ENCODE measurements around the gene MUC15. TPM values are rescaled to one million over a fixed set of nuclear protein-coding genes. Genes with fewer than 3 reads are reported as not detected.

MUC15 gene
- total RNA-seq, 2 donors from 2014 or later = not detected

DNA sequence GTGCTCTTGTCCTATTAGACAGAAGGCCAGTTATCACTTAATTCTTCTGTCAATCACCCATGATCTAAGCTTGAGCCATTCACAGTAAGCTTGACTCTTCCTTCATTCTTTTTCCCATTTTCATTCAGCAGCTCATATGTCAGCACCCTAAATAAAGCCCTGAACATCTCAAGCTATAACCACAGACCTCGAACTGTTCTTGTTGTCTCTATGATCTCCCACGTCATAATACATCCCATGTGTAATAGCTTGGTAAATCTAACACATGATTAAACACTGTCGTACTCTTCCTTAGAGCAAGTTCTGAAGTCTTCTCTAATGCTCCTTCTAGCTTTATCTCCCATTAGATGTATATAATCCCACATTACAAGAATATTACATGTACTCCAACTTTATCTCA, 14.4 kb downstream of the MUC15 start:
- H3K4me1 ChIP-seq = no peaks in the 10 kb centered on the region
- no peak overlapping the region for H3K27ac ChIP-seq
- no peaks in the 10 kb centered on the region for H3K9me3 ChIP-seq
- no peaks in the 10 kb centered on the region for H3K27me3 ChIP-seq
- no peak for TF ChIP-seq CTCF (IDR thresholded peaks at IDR 0.05)
- no peaks in the 10 kb centered on the region for H3K36me3 ChIP-seq
- no peak overlapping the region for H3K4me3 ChIP-seq
- DNase-seq (ENCODE audit: low spot score) = no peak

GRCh38 chr11:26556582-26556981, 15.5 kb downstream of the MUC15 start:
- no peak for DNase-seq (ENCODE audit: low spot score)
- Histone ChIP-seq H3K27ac (no peak overlapping the region), H3K36me3 (no peaks in the 10 kb centered on the region), H3K4me1 (no peaks in the 10 kb centered on the region), H3K9me3 (no peaks in the 10 kb centered on the region), H3K4me3 (no peak overlapping the region), H3K27me3 (no peaks in the 10 kb centered on the region)
- no peak for TF ChIP-seq CTCF (IDR thresholded peaks at IDR 0.05)

- Histone ChIP-seq H3K9me3 (no peaks in the 10 kb centered on the region), H3K27ac (no peak overlapping the region), H3K4me3 (no peak overlapping the region), H3K4me1 (no peaks in the 10 kb centered on the region), H3K27me3 (no peaks in the 10 kb centered on the region), H3K36me3 (no peaks in the 10 kb centered on the region)
- TF ChIP-seq CTCF (IDR thresholded peaks at IDR 0.05) = no peak
- no peak for DNase-seq (ENCODE audit: low spot score)
Measured at GRCh38 chr11:26554455-26554854, 17.6 kb downstream of the MUC15 start.

DNA sequence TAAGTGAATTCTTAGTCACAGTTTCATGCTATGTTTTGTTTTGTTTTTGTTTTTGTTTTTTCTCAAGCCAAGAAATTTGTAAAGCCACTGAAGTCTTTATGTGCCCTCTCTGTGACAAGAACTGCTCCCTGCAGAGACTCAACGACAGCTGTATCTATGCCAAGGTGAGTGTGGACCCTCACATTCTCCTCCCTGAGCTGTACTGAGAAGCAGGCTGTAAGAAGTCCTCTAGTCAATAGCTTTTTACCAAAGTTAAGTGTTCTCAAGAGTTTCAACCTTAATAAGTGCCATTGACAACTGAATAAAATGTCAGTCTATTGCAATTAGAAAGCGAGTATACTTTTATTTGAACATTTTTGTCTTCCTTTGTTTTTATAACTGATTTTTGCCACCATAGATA, 18.9 kb downstream of the MUC15 start:
- H3K27me3 ChIP-seq = no peaks in the 10 kb centered on the region
- H3K9me3 ChIP-seq = no peaks in the 10 kb centered on the region
- H3K4me3 ChIP-seq = no peak overlapping the region
- no peaks in the 10 kb centered on the region for H3K36me3 ChIP-seq
- no peaks in the 10 kb centered on the region for H3K4me1 ChIP-seq
- no peak for DNase-seq (ENCODE audit: low spot score)
- TF ChIP-seq CTCF (IDR thresholded peaks at IDR 0.05) = no peak
- H3K27ac ChIP-seq = no peak overlapping the region

- Histone ChIP-seq H3K27me3 (no peaks in the 10 kb centered on the region), H3K4me3 (no peak overlapping the region), H3K4me1 (no peaks in the 10 kb centered on the region), H3K27ac (no peak overlapping the region), H3K36me3 (no peaks in the 10 kb centered on the region), H3K9me3 (no peaks in the 10 kb centered on the region)
- no peak for DNase-seq (ENCODE audit: low spot score)
- peak in 1 of 2 donors; percentile 33 for TF ChIP-seq CTCF (IDR thresholded peaks at IDR 0.05)
Measured at GRCh38 chr11:26551186-26551801, 20.8 kb downstream of the MUC15 start.

DNA sequence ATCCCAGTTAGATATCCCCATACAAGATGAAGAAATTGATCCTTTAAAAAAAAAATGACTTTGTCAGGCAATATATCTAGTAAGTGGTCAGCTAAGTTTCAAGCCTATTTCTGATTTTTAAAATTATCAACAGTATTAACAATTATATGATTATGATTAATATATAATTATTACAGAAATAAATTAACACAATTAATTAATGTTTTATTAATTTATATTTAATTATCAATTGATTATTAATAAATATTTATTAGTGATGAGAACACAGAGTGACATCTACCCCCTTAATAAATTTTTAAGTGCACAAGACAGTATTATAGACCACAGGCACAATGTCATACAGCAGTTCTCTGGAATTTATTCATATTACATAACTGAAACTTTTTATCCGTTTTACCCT, 22.0 kb downstream of the MUC15 start:
- Histone ChIP-seq H3K36me3 (no peaks in the 10 kb centered on the region), H3K27ac (no peak overlapping the region), H3K4me1 (no peaks in the 10 kb centered on the region), H3K9me3 (no peaks in the 10 kb centered on the region), H3K4me3 (no peak overlapping the region), H3K27me3 (no peaks in the 10 kb centered on the region)
- no peak for TF ChIP-seq CTCF (IDR thresholded peaks at IDR 0.05)
- DNase-seq (ENCODE audit: low spot score) = no peak

All from right atrium auricular region (tissue), 2 donors.